ENCODE data around the gene DDX17.

Gene DDX17

DNA sequence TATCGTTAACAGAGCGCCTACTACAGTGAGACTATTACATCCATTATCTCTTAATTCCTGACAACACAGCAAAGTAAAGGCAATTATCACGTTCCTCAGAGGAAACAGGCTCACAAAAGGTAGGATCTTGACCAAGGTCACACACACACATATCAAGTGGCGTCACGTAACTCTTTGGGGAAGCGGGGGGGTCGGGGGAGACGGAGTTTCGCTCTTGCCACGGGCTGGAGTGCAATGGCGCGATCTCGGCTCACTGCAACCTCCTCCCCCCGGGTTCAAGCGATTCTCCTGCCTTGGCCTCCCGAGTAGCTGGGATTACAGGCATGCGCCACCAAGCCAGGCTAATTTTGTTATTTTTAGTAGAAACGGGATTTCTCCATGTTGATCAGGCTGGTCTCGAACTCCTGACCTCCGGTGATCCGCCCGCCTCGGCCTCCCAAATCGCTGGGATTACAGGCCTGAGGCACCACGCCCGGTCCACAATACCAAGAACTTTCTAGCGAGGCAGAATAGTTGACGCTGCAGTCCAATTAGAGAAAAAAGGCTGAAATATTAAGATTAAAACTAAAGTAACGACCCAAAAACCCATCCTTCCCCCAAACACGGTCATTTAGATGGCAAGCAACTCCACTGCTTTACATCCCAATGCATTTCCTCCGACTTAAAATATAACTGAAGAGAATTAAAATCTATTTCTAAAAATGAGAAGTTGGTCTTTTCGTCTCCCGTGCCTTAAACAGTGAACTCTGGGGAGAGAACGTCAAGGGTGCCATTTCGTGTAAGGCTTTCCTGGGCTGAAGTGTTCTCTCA is 1.2 kb downstream of the DDX17 start:
- no peak for TF ChIP-seq ZNF274 (IDR thresholded peaks at IDR 0.05; ENCODE audit: low read depth, low read length)
- H3K4me3 ChIP-seq (ENCODE audit: low read length) = peak overlapping the region; percentile 100

DNA sequence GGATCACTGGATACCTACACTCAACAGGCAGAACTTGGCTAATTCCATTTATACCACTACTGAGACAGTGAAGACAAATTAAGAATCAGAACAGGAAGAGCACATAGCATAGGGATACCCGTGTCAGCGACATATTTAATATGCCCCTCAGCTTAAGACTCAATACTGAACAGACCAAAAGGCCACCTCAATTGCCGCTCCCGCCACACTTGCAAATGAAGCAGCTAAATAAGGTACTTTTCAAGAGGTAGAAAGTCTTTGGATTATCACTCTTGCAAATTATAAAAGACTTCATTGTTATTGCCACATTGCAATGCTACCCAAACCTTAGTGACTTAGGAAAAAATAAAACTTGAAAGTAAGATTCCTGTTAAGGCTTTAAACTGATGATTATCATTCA is 3.1 kb downstream of the DDX17 start:
- H3K4me3 ChIP-seq (ENCODE audit: low read length) = peak overlapping the region; percentile 100; the same call in 1 of the 2 replicates
- TF ChIP-seq ZNF274 (IDR thresholded peaks at IDR 0.05; ENCODE audit: low read depth, low read length) = no peak

DNA sequence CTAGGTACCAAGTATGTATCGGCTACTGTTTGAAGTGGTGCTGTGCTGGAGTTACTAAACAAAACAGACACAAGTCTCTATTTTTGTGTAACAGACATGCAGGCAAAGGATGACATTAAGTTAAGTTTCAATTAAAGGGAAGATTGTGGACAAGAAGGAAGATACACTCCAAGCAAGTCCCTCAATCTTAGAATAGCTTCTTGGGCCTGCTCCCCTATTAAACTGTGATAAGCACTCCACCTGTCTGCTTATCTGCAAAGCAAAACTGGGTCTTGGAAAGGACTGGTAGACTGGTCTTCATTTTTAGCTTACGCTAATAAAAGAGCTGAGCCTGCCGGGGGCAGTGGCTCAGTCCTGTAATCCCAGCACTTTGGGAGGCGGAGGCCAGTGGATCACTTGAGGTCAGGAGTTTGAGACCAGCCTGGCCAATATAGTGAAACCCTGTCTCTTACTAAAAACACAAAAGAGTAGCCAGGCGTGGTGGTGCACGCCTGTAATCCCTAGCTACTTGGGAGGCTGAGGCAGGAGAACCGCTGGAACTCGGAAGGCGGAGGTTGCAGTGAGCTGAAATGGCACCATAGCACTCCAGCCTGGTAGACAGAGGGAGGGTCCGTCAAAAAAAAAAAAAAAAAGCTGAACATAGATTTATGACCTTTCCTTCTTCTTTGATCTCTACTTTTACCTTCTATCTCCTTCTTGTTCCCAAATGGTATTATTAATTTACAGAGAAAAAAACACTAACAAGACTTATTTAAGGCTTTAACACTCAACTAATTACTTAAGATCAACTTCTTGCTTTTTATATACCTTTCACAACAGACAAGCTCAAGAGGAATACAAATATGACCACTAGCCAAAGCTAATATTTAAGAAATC is 4.1 kb downstream of the DDX17 start:
- H3K4me3 ChIP-seq (ENCODE audit: low read length) = no peak overlapping the region
- no peak for TF ChIP-seq ZNF274 (IDR thresholded peaks at IDR 0.05; ENCODE audit: low read depth, low read length)

DNA sequence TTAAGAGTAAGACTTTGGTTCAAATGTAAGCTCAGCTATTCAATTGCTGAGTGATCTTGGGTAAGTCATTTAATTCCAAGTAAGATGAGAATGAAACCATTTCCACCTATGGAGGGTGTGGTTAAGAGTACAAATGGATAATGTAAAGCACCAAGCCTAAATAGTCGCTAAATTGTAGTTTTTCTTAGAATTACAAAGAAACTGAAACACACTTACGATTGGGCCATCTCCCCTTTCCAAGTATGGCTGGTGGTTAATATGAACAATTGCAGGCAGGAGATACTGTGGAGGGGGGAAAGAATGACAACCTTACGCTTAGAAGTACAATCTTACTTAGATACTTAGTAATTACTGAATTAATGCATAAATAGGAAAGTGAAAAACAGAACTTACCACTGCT is 8.2 kb downstream of the DDX17 start:
- H3K4me3 ChIP-seq (ENCODE audit: low read length) = no peak overlapping the region

DNA sequence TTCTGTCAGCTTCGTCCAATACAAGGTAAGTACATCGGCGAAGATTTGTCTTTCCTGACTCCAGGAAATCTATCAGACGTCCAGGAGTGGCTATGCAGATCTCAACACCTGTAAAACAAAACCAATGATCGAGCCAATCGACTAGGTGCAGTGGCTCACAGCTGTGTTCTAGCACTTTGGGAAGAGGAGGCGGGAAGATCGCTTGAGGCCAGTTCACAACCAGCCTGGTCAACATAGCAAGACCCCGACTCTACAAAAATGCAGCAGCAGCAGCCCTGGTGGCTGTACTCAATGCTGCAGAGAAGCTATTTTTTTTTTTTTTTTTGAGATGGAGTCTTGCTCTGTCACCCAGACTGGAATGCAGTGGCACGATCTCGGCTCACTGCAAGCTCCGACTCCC is 11.2 kb downstream of the DDX17 start:
- no peak for TF ChIP-seq ZNF274 (IDR thresholded peaks at IDR 0.05; ENCODE audit: low read depth, low read length)
- H3K4me3 ChIP-seq (ENCODE audit: low read length) = no peak overlapping the region

More for the DNA sequence above, 8.2 kb downstream of the DDX17 start:
- no peak for TF ChIP-seq ZNF274 (IDR thresholded peaks at IDR 0.05; ENCODE audit: low read depth, low read length)

DNA sequence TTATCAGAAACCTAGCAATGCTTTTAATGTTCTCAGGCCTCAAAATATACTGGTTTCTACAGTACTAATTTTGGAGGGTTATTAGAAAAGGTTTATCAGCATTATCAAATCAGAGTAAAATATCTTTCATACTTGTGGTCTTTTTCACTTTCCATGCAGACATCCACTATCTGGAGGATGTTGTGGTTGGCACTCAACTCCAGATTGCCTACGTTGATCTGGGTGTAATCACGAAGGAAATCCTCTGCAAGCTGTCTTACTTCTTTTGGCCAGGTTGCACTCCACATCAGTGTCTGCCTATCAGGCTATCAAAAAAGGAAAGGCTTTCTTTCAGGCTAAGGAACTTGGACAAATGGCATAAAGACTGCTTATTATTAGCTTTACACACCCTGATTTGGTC is 11.6 kb downstream of the DDX17 start:
- H3K4me3 ChIP-seq (ENCODE audit: low read length) = no peak overlapping the region
- no peak for TF ChIP-seq ZNF274 (IDR thresholded peaks at IDR 0.05; ENCODE audit: low read depth, low read length)

DNA sequence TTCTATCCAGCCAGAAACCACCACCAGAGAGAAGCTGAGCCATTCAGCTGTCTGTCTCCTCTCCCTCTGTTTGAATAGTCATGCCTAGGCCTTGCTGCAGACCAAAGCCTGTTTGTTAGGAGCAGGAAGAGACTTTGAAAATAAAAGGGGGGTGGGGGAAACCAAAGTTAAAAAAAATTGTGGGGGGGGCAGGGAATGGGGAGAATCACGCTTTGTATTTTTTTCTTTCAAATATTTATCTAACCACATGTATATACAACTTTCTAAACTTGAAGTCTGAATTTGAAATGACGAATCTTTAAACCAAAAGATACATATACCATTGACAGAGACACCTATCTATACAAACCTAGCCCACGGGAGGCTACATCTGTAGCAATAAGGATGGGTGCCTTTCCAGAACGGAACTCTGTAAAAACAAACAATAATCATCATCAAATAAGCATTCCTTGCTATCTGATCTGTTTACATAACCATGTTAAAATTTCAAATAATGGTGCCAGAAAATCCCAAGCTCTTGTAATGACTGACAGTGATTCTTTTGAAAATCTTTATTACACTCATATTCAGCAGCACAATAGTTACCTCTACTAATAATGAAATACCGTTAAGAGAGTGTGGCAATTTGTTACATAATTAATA is 14.3 kb downstream of the DDX17 start:
- H3K4me3 ChIP-seq (ENCODE audit: low read length) = no peak overlapping the region
- no peak for TF ChIP-seq ZNF274 (IDR thresholded peaks at IDR 0.05; ENCODE audit: low read depth, low read length)

DNA sequence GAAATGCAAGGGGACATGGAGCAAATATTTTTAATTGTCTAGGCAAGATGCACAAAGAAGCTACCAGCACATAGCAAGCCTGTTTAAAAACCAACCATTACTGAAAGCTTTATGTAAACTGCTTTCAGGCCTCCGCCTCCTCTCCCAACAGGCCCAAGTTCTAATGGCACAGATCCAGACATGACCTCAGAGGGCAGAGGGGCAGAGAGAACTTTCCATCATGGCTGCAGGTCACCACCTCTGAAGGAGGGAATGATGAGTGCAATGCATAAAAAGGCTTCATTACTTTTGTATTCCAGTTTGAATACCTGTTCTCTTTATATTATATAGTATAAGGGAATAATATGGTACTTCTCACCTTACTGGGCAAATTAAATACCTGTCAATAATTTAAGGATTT is 15.2 kb downstream of the DDX17 start:
- no peak for TF ChIP-seq ZNF274 (IDR thresholded peaks at IDR 0.05; ENCODE audit: low read depth, low read length)
- H3K4me3 ChIP-seq (ENCODE audit: low read length) = no peak overlapping the region

DNA sequence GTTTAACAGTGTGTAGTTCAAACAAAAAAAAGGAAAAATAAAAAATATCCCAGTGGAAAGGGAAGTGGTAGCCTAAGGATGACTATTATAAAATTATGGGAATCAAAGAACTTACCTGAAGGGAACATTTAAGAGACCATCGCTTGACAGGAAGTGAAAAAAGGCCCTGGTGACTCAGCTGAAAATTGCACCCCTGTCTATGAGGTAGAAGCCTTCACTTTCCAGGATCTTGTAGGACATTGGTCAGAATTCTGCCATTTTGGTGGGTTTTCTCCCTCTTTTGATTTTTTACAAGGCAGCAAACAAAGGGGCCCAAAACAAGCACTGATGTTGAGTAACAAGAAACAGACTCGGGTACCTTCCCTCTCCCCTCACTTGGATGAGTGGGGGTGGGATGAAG is 15.6 kb downstream of the DDX17 start:
- TF ChIP-seq ZNF274 (IDR thresholded peaks at IDR 0.05; ENCODE audit: low read depth, low read length) = no peak
- no peak overlapping the region for H3K4me3 ChIP-seq (ENCODE audit: low read length)

DNA sequence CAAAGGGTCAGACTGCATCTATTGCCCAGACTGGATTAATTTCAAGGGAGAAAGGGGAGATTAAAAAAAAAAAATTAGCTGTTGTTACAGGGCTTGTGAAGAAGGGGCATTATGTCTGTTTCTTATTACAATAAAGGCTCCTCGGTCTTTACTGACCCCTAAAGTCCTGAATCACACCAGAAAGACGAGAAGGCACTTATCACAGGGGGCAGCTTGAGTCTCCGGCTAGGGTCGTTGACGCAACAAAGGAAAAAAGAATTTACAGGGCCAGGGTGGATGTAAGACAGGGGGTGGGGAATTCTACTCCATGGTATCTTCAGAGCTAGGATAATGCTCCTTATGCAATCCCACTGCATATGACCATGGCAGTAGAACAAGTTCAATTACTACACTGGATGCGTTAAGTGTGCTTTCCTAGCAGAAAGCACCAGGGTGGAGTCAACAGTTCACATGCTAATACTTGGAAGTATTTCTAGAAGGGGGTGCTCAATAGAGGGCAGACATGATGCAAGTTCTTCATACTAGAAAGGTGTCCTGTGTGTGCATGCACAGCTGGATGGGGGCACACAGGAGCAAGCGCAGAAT is 16.5 kb downstream of the DDX17 start:
- no peak for TF ChIP-seq ZNF274 (IDR thresholded peaks at IDR 0.05; ENCODE audit: low read depth, low read length)
- no peak overlapping the region for H3K4me3 ChIP-seq (ENCODE audit: low read length)

DNA sequence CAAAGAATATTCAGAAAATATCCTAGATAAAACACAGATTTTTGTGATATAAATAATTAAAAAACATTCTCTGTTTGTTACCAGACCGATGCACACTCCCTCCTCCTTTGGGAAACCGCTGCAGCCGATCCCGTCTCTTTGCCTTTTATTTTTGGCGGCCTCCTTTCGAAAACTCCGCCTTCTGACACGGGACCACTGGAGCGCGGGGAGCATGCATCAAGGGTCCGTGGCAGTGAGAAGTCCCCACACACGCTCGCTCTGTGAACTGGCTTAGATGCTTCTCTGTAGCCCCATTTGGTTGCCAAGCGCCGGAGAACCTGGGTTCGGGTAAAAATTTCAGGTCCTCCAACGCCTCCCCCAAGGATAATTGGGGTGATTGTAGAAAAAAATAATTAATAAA is 17.0 kb downstream of the DDX17 start:
- TF ChIP-seq ZNF274 (IDR thresholded peaks at IDR 0.05; ENCODE audit: low read depth, low read length) = no peak
- H3K4me3 ChIP-seq (ENCODE audit: low read length) = no peak overlapping the region

DNA sequence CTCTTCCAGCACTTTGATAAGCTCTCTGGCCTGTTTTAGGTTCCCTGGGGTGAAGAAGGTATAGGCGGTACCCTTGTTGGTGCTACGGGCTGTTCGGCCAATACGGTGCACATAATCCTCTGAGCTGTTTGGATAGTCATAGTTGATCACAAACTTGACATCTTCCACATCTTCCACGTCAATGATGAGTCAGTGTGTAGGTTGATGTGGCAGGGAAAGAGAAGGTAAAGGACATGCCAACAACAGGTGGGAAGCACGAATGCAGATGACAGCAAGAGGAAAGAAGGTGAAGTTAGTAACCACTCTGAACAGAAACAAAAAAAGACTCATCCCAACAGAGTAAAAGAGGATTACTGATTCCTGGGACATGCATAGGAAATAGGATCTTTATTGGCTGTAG is 18.2 kb downstream of the DDX17 start:
- no peak for TF ChIP-seq ZNF274 (IDR thresholded peaks at IDR 0.05; ENCODE audit: low read depth, low read length)
- no peak overlapping the region for H3K4me3 ChIP-seq (ENCODE audit: low read length)

DNA sequence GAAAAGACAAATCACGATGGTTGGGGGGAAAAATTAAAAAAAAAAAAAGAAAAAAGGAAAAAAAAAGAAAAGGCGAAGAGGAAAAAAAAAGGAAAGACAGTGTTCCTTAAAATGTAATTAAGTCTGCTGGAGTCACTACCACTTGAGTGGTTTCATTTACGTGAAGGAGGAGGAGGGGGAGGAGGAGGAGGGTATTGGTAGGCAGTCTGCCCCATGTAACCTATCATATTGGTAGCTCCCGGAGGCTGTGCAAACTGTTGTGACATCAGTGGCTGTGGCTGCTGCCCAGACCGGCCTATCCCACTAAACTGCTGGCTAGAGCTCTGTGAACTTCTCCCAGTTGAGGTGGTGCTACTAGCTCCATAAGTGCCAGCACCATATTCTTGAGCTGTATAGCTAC is 20.3 kb downstream of the DDX17 start:
- no peak for TF ChIP-seq ZNF274 (IDR thresholded peaks at IDR 0.05; ENCODE audit: low read depth, low read length)

DNA sequence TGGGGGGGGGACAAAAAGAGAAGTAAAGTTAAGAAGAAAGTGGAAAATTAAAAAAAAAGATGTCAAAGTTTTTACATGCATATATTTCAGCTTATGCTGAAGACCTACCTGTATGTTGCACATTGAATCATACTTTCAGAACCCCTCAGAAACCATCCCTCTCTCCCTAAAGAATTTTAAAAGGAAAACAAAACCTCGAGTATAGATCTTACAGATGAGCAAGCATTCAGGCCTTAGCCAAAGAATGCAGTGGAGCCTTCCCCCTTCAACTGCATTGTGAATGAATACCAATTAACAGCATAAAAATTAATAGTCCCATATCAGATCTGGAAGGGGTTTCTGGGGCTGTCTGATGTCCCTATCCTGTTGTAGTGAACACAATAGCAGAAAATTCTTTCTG is 21.9 kb downstream of the DDX17 start:
- H3K4me3 ChIP-seq (ENCODE audit: low read length) = no peak overlapping the region
- no peak for TF ChIP-seq ZNF274 (IDR thresholded peaks at IDR 0.05; ENCODE audit: low read depth, low read length)

More for the DNA sequence above, 20.3 kb downstream of the DDX17 start:
- no peak overlapping the region for H3K4me3 ChIP-seq (ENCODE audit: low read length)
